IgD-negative memory B cell (primary cell): ENCODE results near the gene FCRL5. TPM values are rescaled to one million over a fixed set of nuclear protein-coding genes. Genes with fewer than 3 reads are reported as not detected.

Experiments used
- H3K27ac Mint-ChIP-seq, 3 donors: one replicate each; pipeline ENCODE4 v1.8.0; 2020 to 2022; ENCODE audit warnings: mild to moderate bottlenecking in 3 of 3, mixed read lengths in 3 of 3, moderate library complexity in 1 of 3
- H3K27me3 Mint-ChIP-seq: one replicate; pipeline ENCODE4 v1.8.0; 2021; ENCODE audit warnings: mixed read lengths
- H3K36me3 Mint-ChIP-seq: one replicate; pipeline ENCODE4 v1.8.0; 2020; ENCODE audit warnings: mild to moderate bottlenecking, mixed read lengths
- H3K4me1 Mint-ChIP-seq, 3 donors: one replicate each; pipeline ENCODE4 v1.8.0; 2020 to 2022; ENCODE audit warnings: mixed read lengths in 3 of 3, mild to moderate bottlenecking in 1 of 3
- H3K4me3 Mint-ChIP-seq, 4 donors: one replicate each; pipeline ENCODE4 v1.8.0; 2020 to 2022; ENCODE audit warnings: mild to moderate bottlenecking in 4 of 4, mixed read lengths in 4 of 4, moderate library complexity in 3 of 4
- H3K9me3 Mint-ChIP-seq, 3 donors: one replicate each; pipeline ENCODE4 v1.8.0; 2020 to 2021; ENCODE audit warnings: mixed read lengths in 3 of 3, mild to moderate bottlenecking in 1 of 3
- polyA plus RNA-seq: library from polyadenylated mRNA; unstranded; fragments of 300-500 nt; fragmentation: Illumina TruSeq; gene quantifications from one replicate; pipeline ENCODE4 v1.2.3, GENCODE V29; 2021

The FCRL5 gene
- polyA plus RNA-seq, 1 donor from 2014 or later = 26.5 TPM

- no peaks in the 10 kb centered on the region for H3K27me3 Mint-ChIP-seq
- H3K4me1 Mint-ChIP-seq = peaks cover 0 to 2% (median 0%) of the 10 kb centered on the region in 3 donors
- no peaks in the 10 kb centered on the region for H3K9me3 Mint-ChIP-seq
- H3K4me3 Mint-ChIP-seq = no peak overlapping the region
- H3K27ac Mint-ChIP-seq = no peak overlapping the region
- H3K36me3 Mint-ChIP-seq = no peaks in the 10 kb centered on the region
Measured at GRCh38 chr1:157466011-157466410, 86.3 kb downstream of the FCRL5 start.

Other genes starting within 250 kb of the FCRL5 start
- 0.06 TPM for gene FCRL4, start 45.6 kb upstream of the FCRL5 start, polyA plus RNA-seq
- 84.5 TPM for gene FCRL3, start 148.3 kb upstream of the FCRL5 start, polyA plus RNA-seq
- 52.3 TPM for gene FCRL2, start 224.6 kb upstream of the FCRL5 start, polyA plus RNA-seq